GM18870 (cell line): ENCODE results near the gene PYCARD.
"Not testable (repeated sequence)": the region's sequence is repeated elsewhere in the genome, so short reads cannot be mapped to it uniquely, and the experiment has no call there.

Experiments
- ATAC-seq: cut with Tn5 transposase; IDR thresholded peaks from one replicate; pipeline ENCODE4 v1.9.1; 2021; ENCODE audit warnings: moderate library complexity; ENCODE audit not compliant: unreplicated experiment

PYCARD gene

GRCh38 chr16:31202414-31203375 is at the start of gene PYCARD:
PYCARD (minus strand) TSS chr16:31202760; CDS start chr16:31202690, 70 bp downstream.
- no peak for ATAC-seq

- no peak for ATAC-seq
Measured at GRCh38 chr16:31251435-31251834, 48.9 kb upstream of the PYCARD start.

GRCh38 chr16:31250782-31251384 is 48.3 kb upstream of the PYCARD start:
- ATAC-seq, result no peak

GRCh38 chr16:31248344-31248743 is 45.8 kb upstream of the PYCARD start:
- no peak for ATAC-seq

- ATAC-seq, result no peak
Measured at GRCh38 chr16:31246296-31246695, 43.7 kb upstream of the PYCARD start.

- not testable (repeated sequence) for ATAC-seq
Measured at GRCh38 chr16:31245598-31245997, 43.0 kb upstream of the PYCARD start.

GRCh38 chr16:31243734-31244670 is 41.4 kb upstream of the PYCARD start:
- no peak for ATAC-seq

GRCh38 chr16:31242206-31242605 is 39.6 kb upstream of the PYCARD start:
- ATAC-seq, result no peak

GRCh38 chr16:31238041-31238440 is 35.5 kb upstream of the PYCARD start:
- ATAC-seq, result no peak

GRCh38 chr16:31229501-31229900 is 26.9 kb upstream of the PYCARD start:
- ATAC-seq, result no peak

- ATAC-seq, result no peak
Measured at GRCh38 chr16:31228206-31228605, 25.6 kb upstream of the PYCARD start.

- ATAC-seq, result no peak
Measured at GRCh38 chr16:31225193-31225592, 22.6 kb upstream of the PYCARD start.

GRCh38 chr16:31224092-31224955 is 21.8 kb upstream of the PYCARD start:
- ATAC-seq, result no peak

- ATAC-seq, result no peak
Measured at GRCh38 chr16:31223044-31223443, 20.5 kb upstream of the PYCARD start.

GRCh38 chr16:31221357-31222160 is 19.0 kb upstream of the PYCARD start:
- no peak for ATAC-seq

GRCh38 chr16:31219154-31219741 is 16.7 kb upstream of the PYCARD start:
- ATAC-seq, result no peak

- ATAC-seq, result no peak
Measured at GRCh38 chr16:31217136-31217530, 14.6 kb upstream of the PYCARD start.

GRCh38 chr16:31216422-31217135 is 14.0 kb upstream of the PYCARD start, which contains the start of gene PYDC1:
PYDC1 (minus strand) TSS chr16:31217135; CDS start chr16:31217028, 107 bp downstream.
- no peak for ATAC-seq
